SKM-1 (cell line): ENCODE results near the gene GRIK5.
"Not testable (repeated sequence)": the region's sequence is repeated elsewhere in the genome, so short reads cannot be mapped to it uniquely, and the experiment has no call there.

Source experiments
- DNase-seq: peaks from one replicate; lab custom pipeline; 2025; ENCODE audit not compliant: unreplicated experiment; lab: John Stamatoyannopoulos, UW

The GRIK5 gene

GRCh38 chr19:41991925-41992569 lies 78.0 kb downstream of the GRIK5 start:
- not testable (repeated sequence) for DNase-seq

DNA sequence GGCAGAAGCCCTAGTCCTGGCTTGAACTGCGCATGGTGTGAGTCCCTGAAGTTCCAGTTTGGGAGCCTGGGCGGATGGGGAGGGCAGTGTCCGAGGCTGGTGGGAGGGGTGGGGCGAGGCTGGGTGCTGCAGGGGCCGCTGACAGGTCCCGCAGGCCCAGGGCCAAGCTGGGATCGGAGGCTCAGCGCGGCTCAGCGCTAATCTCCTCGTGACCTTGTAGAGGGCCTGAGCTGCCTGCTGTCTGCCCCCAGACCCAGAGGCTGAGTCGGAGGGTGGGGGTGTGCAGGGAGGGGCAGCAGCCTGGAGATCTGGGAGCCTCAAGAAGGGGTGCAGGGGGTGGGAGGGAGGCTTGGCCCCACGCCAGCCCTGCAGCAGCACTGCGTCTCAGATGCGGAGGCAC lies 79.0 kb downstream of the GRIK5 start:
- DNase-seq: no peak

DNA sequence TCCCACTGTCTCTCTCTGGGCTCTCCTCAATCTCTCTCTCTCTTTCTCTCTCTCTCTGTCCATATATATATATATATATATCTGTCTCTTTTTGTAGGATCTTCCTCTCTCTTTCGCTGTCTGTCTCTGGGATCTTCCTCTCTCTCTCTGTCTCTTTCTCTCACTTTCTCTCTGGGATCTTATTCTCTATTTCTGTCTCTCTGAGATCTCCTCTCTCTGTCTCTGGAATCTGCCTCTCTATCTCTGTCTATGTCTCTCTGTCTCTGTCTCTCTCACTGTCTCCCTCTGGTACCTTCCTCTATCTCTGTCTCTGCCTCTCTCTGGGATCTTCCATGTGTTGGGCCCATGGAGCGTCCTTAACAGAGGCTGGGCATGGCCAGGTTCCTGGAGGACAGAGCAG lies 79.4 kb downstream of the GRIK5 start:
- DNase-seq: no peak

GRCh38 chr19:41990028-41990427 lies 80.0 kb downstream of the GRIK5 start:
- DNase-seq: no peak

DNA sequence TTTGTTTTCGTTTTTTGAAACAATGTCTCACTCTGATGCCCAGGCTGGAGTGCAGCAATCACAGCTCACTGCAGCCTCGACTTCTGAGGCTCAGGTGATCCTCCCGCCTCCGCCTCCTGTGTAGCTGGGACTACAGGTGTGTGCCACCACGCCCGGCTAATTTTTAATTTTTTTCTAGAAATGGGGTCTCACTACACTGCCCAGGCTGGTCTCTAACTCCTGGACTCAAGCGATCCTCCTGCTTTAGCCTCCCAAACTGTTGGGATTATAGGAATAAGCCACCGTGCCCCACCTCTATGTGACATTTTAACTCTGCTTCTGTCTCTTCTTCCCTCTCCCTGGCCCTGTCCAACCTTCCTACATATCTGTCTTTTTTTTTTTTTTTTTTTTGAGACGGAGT lies 81.1 kb downstream of the GRIK5 start:
- DNase-seq: no peak

- DNase-seq: no peak
Observed at GRCh38 chr19:41987141-41987860, 82.7 kb downstream of the GRIK5 start.

GRCh38 chr19:41984961-41985360 lies 85.0 kb downstream of the GRIK5 start:
- DNase-seq: no peak

GRCh38 chr19:41981724-41982123 lies 88.3 kb downstream of the GRIK5 start:
- DNase-seq: no peak

DNA sequence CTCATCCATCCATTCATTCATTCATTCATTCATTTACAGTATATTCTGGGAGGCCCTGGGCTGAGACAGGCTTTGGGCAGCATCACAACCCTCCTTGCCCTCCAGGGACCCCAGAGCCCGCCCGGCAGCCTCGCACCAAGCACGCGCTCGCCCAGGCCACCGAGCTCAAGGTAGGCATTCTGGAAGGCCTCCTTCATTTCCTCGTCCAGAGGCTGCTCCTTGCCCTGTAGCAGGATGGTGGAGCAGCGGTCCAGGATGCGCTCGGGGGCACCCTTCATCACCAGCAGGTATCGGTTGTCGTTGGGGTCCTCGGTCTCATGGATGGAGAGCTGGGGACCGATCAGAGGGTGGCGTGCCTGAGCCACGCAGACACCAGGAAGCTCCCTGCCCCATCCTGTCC lies 91.5 kb downstream of the GRIK5 start:
- DNase-seq: no peak

DNA sequence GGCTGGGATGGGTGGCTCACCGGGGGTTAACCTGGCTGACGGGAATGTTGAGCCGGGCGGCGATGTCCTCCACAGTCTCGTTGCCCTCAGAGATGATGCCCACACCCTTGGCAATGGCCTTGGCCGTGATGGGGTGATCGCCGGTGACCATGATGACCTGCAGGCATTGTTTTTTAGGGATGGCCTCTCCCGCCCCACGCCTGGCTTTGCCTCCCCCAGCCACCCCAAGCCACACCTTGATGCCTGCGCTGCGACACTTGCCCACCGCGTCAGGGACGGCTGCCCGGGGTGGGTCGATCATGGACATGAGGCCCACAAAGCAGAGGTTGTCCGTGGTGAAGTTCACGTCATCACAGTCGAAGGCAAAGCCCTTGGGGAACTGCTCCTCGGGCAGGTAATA lies 92.1 kb downstream of the GRIK5 start:
- no peak for DNase-seq

- no peak for DNase-seq
Observed at GRCh38 chr19:41974652-41975051, 95.4 kb downstream of the GRIK5 start.

- no peak for DNase-seq
Observed at GRCh38 chr19:41971363-41971762, 98.6 kb downstream of the GRIK5 start.

DNA sequence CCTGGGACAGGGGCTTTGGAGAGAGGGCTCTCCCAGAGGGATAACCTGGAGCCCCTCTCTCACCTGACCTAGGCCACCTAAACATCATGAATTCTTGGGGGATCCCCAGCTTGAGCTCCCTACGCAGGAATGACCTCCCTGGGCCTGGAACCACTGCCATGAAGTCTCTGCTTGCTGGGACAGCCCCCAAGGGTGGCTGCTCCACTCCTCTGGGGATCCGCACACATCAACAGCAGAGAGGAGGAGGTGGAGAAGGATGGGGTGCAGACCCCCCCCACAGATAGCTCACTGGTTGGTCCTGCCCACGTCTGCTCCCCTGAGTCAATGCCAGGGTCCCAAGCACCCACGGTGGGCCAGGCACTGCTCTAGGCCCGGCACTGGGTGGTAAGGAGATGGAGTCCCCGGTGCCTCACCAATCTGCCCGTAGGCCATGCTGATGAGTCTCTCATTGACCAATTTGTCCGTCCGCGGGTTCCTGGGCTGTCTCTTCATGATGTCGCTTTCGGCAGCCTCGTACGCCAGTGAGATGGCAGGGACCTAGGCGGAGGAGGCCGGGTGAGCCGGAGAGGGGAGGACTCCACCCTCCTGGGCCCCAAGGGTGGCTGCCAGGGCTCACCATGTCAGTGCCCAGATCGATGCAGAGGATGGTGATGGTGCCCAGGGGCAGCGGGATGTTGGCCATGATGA lies 100.1 kb downstream of the GRIK5 start:
- DNase-seq: no peak

DNA sequence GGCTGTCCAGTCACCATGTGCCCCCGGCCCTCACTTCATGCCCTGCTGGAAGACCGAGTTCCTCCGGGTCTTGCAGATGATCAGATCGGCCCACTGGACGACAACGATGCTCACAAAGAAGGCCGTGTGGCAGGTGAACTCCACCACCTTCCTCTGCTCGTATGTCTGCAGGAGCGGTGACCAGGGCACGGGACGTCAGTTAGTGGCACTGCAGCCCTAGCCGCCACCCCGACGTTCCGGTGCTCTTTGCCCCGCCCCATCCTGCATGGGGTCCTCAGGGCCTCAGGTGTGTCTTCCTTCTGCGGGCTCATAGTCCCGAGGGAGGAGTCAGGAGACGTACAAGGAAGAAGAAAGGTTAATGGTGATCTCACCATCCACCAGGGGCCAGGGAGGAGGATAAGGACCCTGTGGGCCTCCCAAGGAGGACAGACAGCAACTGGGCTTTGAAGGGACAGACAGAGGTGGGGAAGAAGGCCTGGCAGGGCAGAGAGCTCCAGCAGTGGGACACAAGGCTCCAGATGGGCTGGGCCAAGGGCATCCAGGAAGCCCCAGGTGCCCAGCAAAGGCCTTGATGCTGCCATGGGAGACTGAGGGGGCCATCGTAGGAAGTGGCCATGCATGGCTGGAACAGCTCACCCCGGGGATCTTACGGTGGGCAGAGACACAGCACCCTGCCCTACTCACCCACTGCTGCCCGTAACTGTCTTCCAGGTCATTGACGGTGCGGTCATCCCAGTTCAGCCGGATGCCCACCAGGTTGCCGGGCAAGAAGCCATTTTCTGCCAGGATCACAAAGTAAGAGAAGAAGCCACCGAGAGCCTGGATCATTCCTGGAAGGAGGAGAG lies 101.0 kb downstream of the GRIK5 start:
- no peak for DNase-seq

- no peak for DNase-seq
Observed at GRCh38 chr19:41967054-41967783, 102.8 kb downstream of the GRIK5 start.

GRCh38 chr19:41965106-41965505 lies 104.9 kb downstream of the GRIK5 start:
- DNase-seq: no peak

GRCh38 chr19:41960973-41961372 lies 109.0 kb downstream of the GRIK5 start:
- no peak for DNase-seq

DNA sequence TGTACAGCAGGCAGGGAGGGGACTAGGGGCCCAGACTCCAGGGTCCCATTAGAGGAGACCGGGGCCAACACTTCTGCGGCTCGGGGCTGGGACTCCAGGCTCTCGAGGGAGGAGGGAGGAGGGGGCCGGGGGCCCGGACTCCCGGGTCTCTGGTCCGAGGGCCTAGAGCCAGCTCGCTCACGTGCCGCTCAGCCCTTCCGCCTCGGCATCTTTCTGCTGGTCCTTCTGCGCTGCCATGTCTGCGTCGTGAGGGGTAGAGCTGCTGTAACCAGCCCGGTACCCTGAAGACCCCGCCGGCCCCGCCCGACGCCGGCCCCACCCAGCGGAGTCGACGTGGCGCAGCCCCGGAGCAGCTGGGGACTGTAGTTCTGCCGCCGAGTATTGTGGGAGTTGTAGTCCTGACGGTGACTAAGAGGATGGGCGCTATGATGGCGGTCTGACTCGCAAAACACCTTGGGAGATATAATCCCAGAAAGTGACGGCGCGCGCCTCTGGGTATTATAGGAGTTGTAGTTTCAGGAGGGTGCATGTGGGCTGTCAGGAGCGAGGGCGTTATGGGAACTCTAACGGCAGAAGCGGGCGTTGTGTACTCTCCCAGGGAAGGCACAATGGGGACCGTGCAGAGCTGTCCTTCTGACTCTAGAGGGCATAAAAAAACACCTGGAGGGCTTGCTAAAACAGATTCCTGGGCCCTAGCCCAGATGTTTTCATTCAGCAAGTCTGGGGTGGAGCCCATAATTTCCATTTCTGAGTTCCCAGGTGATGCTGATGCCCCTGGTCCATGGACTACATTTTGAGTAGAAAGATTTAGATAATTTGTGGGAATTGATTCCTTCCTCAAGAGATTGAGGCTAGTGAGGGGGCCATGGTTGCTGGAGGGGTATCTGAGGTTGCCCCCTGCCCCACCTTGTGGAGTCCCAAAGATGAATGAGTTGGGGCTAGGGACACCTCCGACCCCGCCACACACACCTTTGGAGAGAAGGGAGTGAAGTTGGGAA lies 110.7 kb downstream of the GRIK5 start, which contains the start of gene RABAC1:
TSS of gene RABAC1 (minus strand) at position 266 of the 998 bp plus-strand sequence. CDS start at position 237, 29 bp downstream.
- peak; percentile 46 for DNase-seq

DNA sequence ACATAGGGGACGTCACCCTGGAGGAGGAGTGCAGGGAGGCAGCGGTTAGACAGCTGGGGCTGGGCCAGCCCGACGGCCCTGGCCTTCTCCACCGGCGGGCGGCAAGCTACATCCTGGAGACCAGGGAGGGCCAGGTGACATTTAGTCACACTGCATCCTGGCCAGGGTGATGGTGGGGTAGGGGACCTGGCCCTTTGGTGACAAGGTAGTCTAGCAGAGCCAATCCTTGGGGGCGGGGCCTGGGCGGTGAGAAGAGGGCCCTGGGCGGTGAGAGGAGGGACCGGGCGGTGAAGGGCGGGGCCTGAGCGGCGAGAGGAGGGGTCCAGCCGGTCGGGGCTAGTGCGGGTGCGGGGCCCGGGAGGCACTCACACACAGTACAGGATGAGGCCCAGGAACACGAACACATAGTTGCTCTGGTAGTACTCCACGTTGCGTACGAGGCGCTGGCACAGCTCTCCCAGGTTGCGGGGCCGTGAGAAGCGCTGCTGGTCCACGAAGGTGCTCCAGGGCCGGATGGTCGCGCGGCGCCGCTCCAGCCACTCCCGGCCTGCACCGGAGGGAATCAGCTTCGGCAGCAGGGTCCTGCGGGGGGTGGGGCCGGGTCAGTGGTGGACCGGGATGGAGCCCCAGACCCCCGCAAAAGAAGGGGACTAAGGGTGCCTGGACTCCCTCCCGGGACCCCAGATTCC lies 111.5 kb downstream of the GRIK5 start:
- no peak for DNase-seq
